CD4-positive, alpha-beta T cell (primary cell): ENCODE measurements around the gene NUP42. TPM values are rescaled to one million over a fixed set of nuclear protein-coding genes. Genes with fewer than 3 reads are reported as not detected.
A peak's percentile ranks its signal among the peaks of the same experiment; 100 is the strongest.

Source experiments
- ATAC-seq: fragments of 200-7000 bp; cut with Tn5 transposase; one replicate; pipeline ENCODE4 v1.10.0; 2022; ENCODE audit warnings: mild to moderate bottlenecking; ENCODE audit not compliant: poor library complexity
- CTCF ChIA-PET: fragments of 350-600 bp; sonication (Branson Sonifier 250); formaldehyde crosslinking; loops from one replicate; lab custom pipeline; 2021; ENCODE audit warnings: antibody characterized with exemption, inconsistent platforms; lab: Charles Lee
- POLR2A ChIA-PET: fragments of 350-600 bp; sonication (Branson Sonifier 250); formaldehyde crosslinking; loops from one replicate; lab custom pipeline; 2021; ENCODE audit warnings: antibody characterized with exemption, inconsistent platforms; lab: Charles Lee
- DNase-seq, 14 experiments: peaks; one replicate each; pipeline ENCODE4 v3.0.0-alpha.2; 2013 to 2020; ENCODE audit warnings: mixed read lengths in 2 of 14
- H3K27ac ChIP-seq, 2 donors: one replicate each; pipeline versions ENCODE4 v1.5.1 to v1.7.0; 2013; ENCODE audit warnings: low read length in 2 of 2, low read depth in 1 of 2, mild to moderate bottlenecking in 1 of 2
- H3K27me3 ChIP-seq, 2 experiments: 1 replicate in 1 of 2; 2 replicates in 1 of 2; pipeline versions ENCODE4 v1.6.1 to v1.7.0; 2013; ENCODE audit warnings: low read length in 2 of 2, control low read depth in 1 of 2, mild to moderate bottlenecking in 1 of 2, moderate library complexity in 1 of 2; ENCODE audit not compliant: insufficient read depth in 2 of 2, control insufficient read depth in 1 of 2
- H3K36me3 ChIP-seq: one replicate; pipeline ENCODE4 v1.6.1; 2013; ENCODE audit warnings: low read length, control low read depth; ENCODE audit not compliant: insufficient read depth
- H3K4me1 ChIP-seq: one replicate; pipeline ENCODE4 v1.6.1; 2013; ENCODE audit warnings: low read length, control low read depth; ENCODE audit not compliant: insufficient read depth
- H3K4me3 ChIP-seq: one replicate; pipeline ENCODE4 v1.5.1; 2013; ENCODE audit warnings: mild to moderate bottlenecking, low read length, moderate library complexity
- H3K9me3 ChIP-seq, 2 experiments: 1 replicate in 1 of 2; 2 replicates in 1 of 2; pipeline versions ENCODE4 v1.6.1 to v1.7.0; 2013; ENCODE audit warnings: low read length in 2 of 2, mild to moderate bottlenecking in 2 of 2, control low read depth in 1 of 2, moderate library complexity in 1 of 2; ENCODE audit not compliant: control insufficient read depth in 1 of 2, insufficient read depth in 1 of 2
- H3K27ac Mint-ChIP-seq: one replicate; pipeline ENCODE4 v1.8.0; 2020; ENCODE audit warnings: mixed read lengths
- H3K27me3 Mint-ChIP-seq: one replicate; pipeline ENCODE4 v1.8.0; 2021; ENCODE audit warnings: mixed read lengths
- H3K36me3 Mint-ChIP-seq: one replicate; pipeline ENCODE4 v1.8.0; 2021; ENCODE audit warnings: low read depth, mixed read lengths
- H3K4me1 Mint-ChIP-seq: one replicate; pipeline ENCODE4 v1.8.0; 2021; ENCODE audit warnings: low read depth, mixed read lengths
- H3K4me3 Mint-ChIP-seq: one replicate; pipeline ENCODE4 v1.8.0; 2020; ENCODE audit warnings: mild to moderate bottlenecking, mixed read lengths
- H3K9me3 Mint-ChIP-seq: one replicate; pipeline ENCODE4 v1.8.0; 2020; ENCODE audit warnings: mixed read lengths
- intact Hi-C, 2 experiments: fragments of 100-400 bp; cut with DNase I in 1 of 2; cut with micrococcal nuclease in 1 of 2; formaldehyde crosslinking; loops; one replicate each; pipeline versions ENCODE4 v1.15.1 to v1.9.0; 2023 to 2025; cut with DNase I, micrococcal nuclease
- polyA plus RNA-seq, 2 donors: library from polyadenylated mRNA; unstranded; fragments of 120-200 nt; gene quantifications; one replicate each; pipeline ENCODE4 v1.2.1, GENCODE V29; 2013
- total RNA-seq, 174 experiments: library from RNA in 2 of 174; stranded (reverse) in 2 of 174; gene quantifications; one replicate each; pipeline ENCODE4 v1.2.3 and lab custom pipeline; 2021 to 2026
- TF ChIP-seq, protein P1 (sequence below): fragments of 200-600 bp; IDR thresholded peaks from one replicate; pipeline ENCODE4 v1.8.0; 2022; ENCODE audit warnings: antibody characterized with exemption, mild to moderate bottlenecking

The NUP42 gene, protein sequence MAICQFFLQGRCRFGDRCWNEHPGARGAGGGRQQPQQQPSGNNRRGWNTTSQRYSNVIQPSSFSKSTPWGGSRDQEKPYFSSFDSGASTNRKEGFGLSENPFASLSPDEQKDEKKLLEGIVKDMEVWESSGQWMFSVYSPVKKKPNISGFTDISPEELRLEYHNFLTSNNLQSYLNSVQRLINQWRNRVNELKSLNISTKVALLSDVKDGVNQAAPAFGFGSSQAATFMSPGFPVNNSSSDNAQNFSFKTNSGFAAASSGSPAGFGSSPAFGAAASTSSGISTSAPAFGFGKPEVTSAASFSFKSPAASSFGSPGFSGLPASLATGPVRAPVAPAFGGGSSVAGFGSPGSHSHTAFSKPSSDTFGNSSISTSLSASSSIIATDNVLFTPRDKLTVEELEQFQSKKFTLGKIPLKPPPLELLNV
- total RNA-seq (10 to 100 TPM; 19.4 to 20.1 TPM), total RNA-seq (lab: John Stamatoyannopoulos, UW) (14.9 to 55.9 (median 29.5) reads per million in 172 experiments)
- polyA plus RNA-seq (2013, experiment 1 of 2): 38.3 TPM
- 34.2 TPM for polyA plus RNA-seq (2013, experiment 2 of 2)

DNA sequence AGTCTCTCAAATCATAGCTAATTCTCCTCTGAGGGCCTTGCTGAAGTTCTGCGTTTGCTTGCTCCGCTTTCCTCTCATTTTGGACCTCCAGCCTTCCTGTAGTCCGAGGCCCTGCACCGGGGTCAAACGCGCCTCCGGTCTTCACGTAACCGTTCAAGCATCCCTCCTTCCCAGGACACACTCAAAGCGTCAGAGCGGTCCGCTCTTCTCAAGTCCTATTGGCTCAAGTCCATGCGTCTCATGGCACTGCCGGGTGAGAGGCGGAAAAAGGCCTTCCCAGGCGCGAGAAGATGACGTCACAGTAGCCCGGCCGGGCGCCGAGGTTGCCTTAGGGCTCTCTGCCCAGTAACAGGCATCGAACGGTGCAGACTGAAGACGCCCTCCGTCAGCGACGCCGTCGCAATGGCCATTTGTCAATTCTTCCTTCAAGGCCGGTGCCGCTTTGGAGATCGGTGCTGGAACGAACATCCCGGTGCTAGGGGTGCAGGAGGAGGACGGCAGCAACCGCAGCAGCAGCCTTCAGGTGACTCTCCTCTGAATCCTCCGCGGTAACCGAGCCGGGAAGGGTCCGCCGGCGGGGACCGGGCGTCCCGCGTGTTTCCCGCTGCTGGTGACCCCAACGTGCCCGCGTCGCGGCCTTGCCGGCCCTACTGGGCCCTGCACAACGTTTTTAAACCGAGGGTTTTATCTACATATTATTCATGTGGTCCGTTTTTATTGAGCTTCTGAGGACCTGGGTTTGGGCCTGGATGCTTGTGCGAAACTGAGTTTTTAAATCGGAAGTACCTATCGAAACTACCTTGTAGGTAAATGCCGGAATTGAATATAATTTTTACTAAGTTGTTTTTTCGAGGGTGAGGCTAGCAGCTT lies at the start of gene NUP42:
TSS of gene NUP42 (plus strand) at position 365 of the 870 bp plus-strand sequence. CDS start at position 403, 38 bp downstream.
- H3K9me3 ChIP-seq: no peaks in the 10 kb centered on the region
- peaks cover 16% of the 10 kb centered on the region for H3K36me3 ChIP-seq
- H3K4me3 Mint-ChIP-seq: peak within 1 kb of the TSS; percentile 96
- POLR2A ChIA-PET: interaction anchor here (0.6 to 6.3 kb wide), 9 partner anchors 24 to 1944 kb away, joined by 3 to 79 read pairs (median 4); partner anchors contain the start of genes CYCS and KLHL7
- no peaks in the 10 kb centered on the region for H3K27me3 Mint-ChIP-seq
- H3K4me1 ChIP-seq: peaks cover 18% of the 10 kb centered on the region
- no peaks in the 10 kb centered on the region for H3K27me3 ChIP-seq
- intact Hi-C loops: loop anchor here (1.0 to 10.0 kb wide), 8 partner anchors 77 to 1755 kb away; partner anchors contain the start of genes KLHL7 (in 2 of the 2), HYCC1 (in 1 of the 2), SP4 (in 1 of the 2) and TOMM7 (in 1 of the 2)
- no peaks in the 10 kb centered on the region for H3K9me3 Mint-ChIP-seq
- ATAC-seq (peak; percentile 91), DNase-seq (peak; percentile 87 to 98 (median 92))
- H3K27ac Mint-ChIP-seq: peak within 1 kb of the TSS; percentile 97
- H3K4me3 ChIP-seq: peak within 1 kb of the TSS; percentile 88
- H3K27ac ChIP-seq: peak within 1 kb of the TSS; percentile 71 to 81
- H3K36me3 Mint-ChIP-seq: peaks cover 31% of the 10 kb centered on the region
- CTCF ChIA-PET: interaction anchor here (2.1 kb wide), 1 partner anchor 76 kb away, joined by 7 read pairs; the partner anchor contains the start of gene KLHL7
- H3K4me1 Mint-ChIP-seq: peaks cover 29% of the 10 kb centered on the region
- TF ChIP-seq, protein P1, sequence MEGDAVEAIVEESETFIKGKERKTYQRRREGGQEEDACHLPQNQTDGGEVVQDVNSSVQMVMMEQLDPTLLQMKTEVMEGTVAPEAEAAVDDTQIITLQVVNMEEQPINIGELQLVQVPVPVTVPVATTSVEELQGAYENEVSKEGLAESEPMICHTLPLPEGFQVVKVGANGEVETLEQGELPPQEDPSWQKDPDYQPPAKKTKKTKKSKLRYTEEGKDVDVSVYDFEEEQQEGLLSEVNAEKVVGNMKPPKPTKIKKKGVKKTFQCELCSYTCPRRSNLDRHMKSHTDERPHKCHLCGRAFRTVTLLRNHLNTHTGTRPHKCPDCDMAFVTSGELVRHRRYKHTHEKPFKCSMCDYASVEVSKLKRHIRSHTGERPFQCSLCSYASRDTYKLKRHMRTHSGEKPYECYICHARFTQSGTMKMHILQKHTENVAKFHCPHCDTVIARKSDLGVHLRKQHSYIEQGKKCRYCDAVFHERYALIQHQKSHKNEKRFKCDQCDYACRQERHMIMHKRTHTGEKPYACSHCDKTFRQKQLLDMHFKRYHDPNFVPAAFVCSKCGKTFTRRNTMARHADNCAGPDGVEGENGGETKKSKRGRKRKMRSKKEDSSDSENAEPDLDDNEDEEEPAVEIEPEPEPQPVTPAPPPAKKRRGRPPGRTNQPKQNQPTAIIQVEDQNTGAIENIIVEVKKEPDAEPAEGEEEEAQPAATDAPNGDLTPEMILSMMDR: no peak

DNA sequence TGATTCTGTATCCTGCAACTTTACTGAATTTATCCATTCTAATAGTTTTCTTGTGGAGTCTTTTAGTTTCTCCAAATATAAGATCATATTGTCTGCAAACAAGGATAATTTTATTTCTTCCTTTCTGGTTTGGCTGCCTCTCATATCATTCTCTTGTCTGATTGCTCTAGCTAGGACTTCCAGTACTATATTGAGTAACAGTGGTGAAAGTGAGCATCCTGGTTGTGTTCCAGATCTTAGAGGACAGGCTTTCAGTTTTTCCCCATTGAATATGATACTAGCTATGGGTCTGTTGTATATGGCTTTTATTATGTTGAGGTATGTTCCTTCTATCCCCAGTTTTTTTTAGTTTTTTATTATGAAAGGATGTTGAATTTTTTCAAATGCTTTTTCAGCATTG lies 48.1 kb upstream of the NUP42 start:
- Mint-ChIP-seq H3K27ac (no peak overlapping the region), H3K9me3 (peaks cover 3% of the 10 kb centered on the region), H3K27me3 (no peaks in the 10 kb centered on the region), H3K4me1 (no peaks in the 10 kb centered on the region), H3K36me3 (peaks cover 19% of the 10 kb centered on the region), H3K4me3 (no peak overlapping the region)
- ATAC-seq (no peak), DNase-seq (no peak)
- H3K36me3 ChIP-seq: peaks cover 5% of the 10 kb centered on the region
- H3K4me1 ChIP-seq: no peaks in the 10 kb centered on the region
- TF ChIP-seq, protein P1: no peak
- no peak overlapping the region for H3K27ac ChIP-seq
- no peaks in the 10 kb centered on the region for H3K27me3 ChIP-seq
- CTCF ChIA-PET: no interaction called here
- H3K4me3 ChIP-seq: no peak overlapping the region
- no peaks in the 10 kb centered on the region for H3K9me3 ChIP-seq
- POLR2A ChIA-PET: no interaction called here
- intact Hi-C loops: no loop called here

DNA sequence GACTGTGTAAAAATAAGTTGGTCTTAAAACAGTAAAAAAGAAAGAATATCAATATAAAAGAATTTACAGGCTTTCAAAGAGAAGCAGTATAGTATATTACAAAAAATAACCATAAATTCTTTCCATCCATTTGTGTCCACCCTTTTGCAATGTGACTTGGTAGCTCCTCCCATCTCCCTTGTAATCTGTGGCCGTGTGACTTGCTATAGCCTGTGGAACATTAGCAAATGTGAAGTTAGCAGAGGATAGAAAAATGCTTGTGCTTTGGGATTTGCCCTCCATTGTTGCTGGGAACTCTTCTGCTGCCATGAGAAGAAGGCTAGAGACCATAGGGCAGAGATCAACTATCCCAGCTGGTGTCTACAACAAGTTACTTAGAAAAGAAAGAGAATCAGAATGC lies 46.1 kb upstream of the NUP42 start:
- Histone ChIP-seq H3K27me3 (no peaks in the 10 kb centered on the region), H3K36me3 (no peaks in the 10 kb centered on the region), H3K4me3 (no peak overlapping the region), H3K4me1 (no peaks in the 10 kb centered on the region), H3K9me3 (no peaks in the 10 kb centered on the region), H3K27ac (no peak overlapping the region)
- no peaks in the 10 kb centered on the region for H3K4me1 Mint-ChIP-seq
- peaks cover 3% of the 10 kb centered on the region for H3K9me3 Mint-ChIP-seq
- TF ChIP-seq, protein P1: no peak
- H3K27me3 Mint-ChIP-seq: no peaks in the 10 kb centered on the region
- CTCF ChIA-PET: interaction anchor here (1.4 kb wide), 1 partner anchor 16 kb away, joined by 3 read pairs; no protein-coding TSS in a partner anchor
- POLR2A ChIA-PET: no interaction called here
- intact Hi-C loops: no loop called here
- peaks cover 11% of the 10 kb centered on the region for H3K36me3 Mint-ChIP-seq
- ATAC-seq (no peak), DNase-seq (no peak)
- H3K27ac Mint-ChIP-seq: no peak overlapping the region
- no peak overlapping the region for H3K4me3 Mint-ChIP-seq
